Ovary (tissue), 3 donors: ENCODE results near the gene DENND1A.

Experiments used
- EP300 ChIP-seq: sonication (generic); formaldehyde crosslinking; IDR thresholded peaks from one replicate; pipeline ENCODE4 v1.6.1; 2017; ENCODE audit warnings: antibody characterized with exemption
- TF ChIP-seq, protein P1 (sequence below), 3 donors: fragments of 450-650 bp in 2 of 3; fragments of 200-600 bp in 1 of 3; IDR thresholded peaks; one replicate each; pipeline versions ENCODE4 v1.5.1 to v1.8.0; 2016 to 2022; ENCODE audit warnings: antibody characterized with exemption in 3 of 3, mild to moderate bottlenecking in 1 of 3
- donor health status: DM: no; HTN: no; CAD: no.

DNA sequence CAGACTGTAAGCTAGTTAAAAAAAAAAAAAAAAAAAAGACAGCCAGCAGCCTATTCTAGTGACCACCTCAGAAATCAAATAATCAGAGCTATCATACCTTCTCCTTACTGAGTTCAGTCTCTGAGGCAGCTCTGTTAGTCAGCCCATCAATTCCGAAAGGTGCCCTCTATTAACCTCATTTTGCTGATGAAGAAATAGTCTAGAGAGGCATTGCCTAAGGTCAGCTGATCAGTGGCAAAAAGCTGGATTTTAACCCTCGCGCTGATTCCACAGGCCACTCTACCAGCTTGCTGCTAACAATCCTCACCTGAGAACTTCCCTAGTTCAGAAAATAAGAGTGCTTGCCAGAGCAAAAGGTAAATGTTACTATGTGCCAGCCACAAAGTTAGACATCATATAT is 172.0 kb downstream of the DENND1A start:
- TF ChIP-seq, protein P1, sequence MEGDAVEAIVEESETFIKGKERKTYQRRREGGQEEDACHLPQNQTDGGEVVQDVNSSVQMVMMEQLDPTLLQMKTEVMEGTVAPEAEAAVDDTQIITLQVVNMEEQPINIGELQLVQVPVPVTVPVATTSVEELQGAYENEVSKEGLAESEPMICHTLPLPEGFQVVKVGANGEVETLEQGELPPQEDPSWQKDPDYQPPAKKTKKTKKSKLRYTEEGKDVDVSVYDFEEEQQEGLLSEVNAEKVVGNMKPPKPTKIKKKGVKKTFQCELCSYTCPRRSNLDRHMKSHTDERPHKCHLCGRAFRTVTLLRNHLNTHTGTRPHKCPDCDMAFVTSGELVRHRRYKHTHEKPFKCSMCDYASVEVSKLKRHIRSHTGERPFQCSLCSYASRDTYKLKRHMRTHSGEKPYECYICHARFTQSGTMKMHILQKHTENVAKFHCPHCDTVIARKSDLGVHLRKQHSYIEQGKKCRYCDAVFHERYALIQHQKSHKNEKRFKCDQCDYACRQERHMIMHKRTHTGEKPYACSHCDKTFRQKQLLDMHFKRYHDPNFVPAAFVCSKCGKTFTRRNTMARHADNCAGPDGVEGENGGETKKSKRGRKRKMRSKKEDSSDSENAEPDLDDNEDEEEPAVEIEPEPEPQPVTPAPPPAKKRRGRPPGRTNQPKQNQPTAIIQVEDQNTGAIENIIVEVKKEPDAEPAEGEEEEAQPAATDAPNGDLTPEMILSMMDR (IDR thresholded peaks at IDR 0.05), result no peak
- no peak for TF ChIP-seq EP300
